Right lobe of liver (tissue), 6 donors: Measurements from ENCODE around the gene BTBD16. TPM values are rescaled to one million over a fixed set of nuclear protein-coding genes. Genes with fewer than 3 reads are reported as not detected.

Source experiments
- ATAC-seq, 4 donors: fragments of 200-7000 bp; cut with Tn5 transposase; one replicate each; pipeline ENCODE4 v1.9.1; 2020; ENCODE audit warnings: mild to moderate bottlenecking in 4 of 4, moderate library complexity in 4 of 4
- DNase-seq, 3 donors: peaks; one replicate each; pipeline ENCODE4 v3.0.0-alpha.2; 2020
- H3K27ac ChIP-seq, 3 donors: fragments of 200-600 bp; one replicate each; pipeline ENCODE4 v1.8.0; 2022
- H3K27me3 ChIP-seq, 2 donors: fragments of 200-600 bp; one replicate each; pipeline ENCODE4 v1.8.0; 2022
- H3K36me3 ChIP-seq, 4 donors: fragments of 200-600 bp; sonication (generic) in 1 of 4; one replicate each; pipeline versions ENCODE4 v1.5.1 to v1.8.0; 2017 to 2022; ENCODE audit warnings: control low read depth in 1 of 4
- H3K4me1 ChIP-seq, 4 donors: fragments of 200-600 bp; sonication (generic) in 1 of 4; one replicate each; pipeline versions ENCODE4 v1.5.1 to v1.8.0; 2017 to 2022; ENCODE audit warnings: control low read depth in 1 of 4
- H3K4me3 ChIP-seq, 3 donors: fragments of 200-600 bp; one replicate each; pipeline ENCODE4 v1.8.0; 2022
- H3K9me3 ChIP-seq, 4 donors: fragments of 200-600 bp; sonication (generic) in 1 of 4; one replicate each; pipeline versions ENCODE4 v1.5.1 to v1.8.0; 2017 to 2022; ENCODE audit warnings: control low read depth in 1 of 4
- POLR2A ChIP-seq: fragments of 450-650 bp; IDR thresholded peaks from one replicate; pipeline ENCODE4 v1.6.1; 2017; ENCODE audit warnings: antibody characterized with exemption, mild to moderate bottlenecking
- WGBS: methylation state at CpG from one replicate; pipeline ENCODE4 v1.1.6; 2018; ENCODE audit warnings: low coverage, low lambda C conversion rate; ENCODE audit not compliant: insufficient coverage; ENCODE audit errors: missing lambda C conversion rate; 5-methylcytosine and 5-hydroxymethylcytosine counted together
- intact Hi-C, 2 donors: fragments of 100-400 bp; cut with DNase I; formaldehyde crosslinking; loops; one replicate each; pipeline versions ENCODE4 v1.11.2 to v1.14.1; 2022
- total RNA-seq, 6 experiments: library from RNA; depleted of rRNA in 2 of 6; stranded (reverse); fragments of >200 nt in 2 of 6; fragmentation: NEBNext Ultra II Directional in 3 of 6; extraction: Animal tissue kit (Norgen Biotek cat#: 25700) in 3 of 6; gene quantifications; one replicate each; pipeline versions ENCODE4 v1.1.0 to v1.2.4, GENCODE V29; 2016 to 2023
- TF ChIP-seq, protein P1 (sequence below), 4 donors: fragments of 200-600 bp in 3 of 4; fragments of 450-650 bp in 1 of 4; IDR thresholded peaks; one replicate each; pipeline versions ENCODE4 v1.5.1 to v1.8.0; 2016 to 2022; ENCODE audit warnings: antibody characterized with exemption in 4 of 4, mild to moderate bottlenecking in 2 of 4
- donor health status: DM: no; HTN: yes; CAD: no.
- donor health status: DM: no; HTN: no; CAD: no.
- donor health status: DM: no; HTN: no; CAD: no.
- donor health status: DM: no; HTN: yes; CAD: no.
- donor health status: DM: no; HTN: yes; CAD: no.

BTBD16 gene
- total RNA-seq, 6 experiments from 2014 or later = 0.98 to 3.0 (median 2.0) TPM

DNA sequence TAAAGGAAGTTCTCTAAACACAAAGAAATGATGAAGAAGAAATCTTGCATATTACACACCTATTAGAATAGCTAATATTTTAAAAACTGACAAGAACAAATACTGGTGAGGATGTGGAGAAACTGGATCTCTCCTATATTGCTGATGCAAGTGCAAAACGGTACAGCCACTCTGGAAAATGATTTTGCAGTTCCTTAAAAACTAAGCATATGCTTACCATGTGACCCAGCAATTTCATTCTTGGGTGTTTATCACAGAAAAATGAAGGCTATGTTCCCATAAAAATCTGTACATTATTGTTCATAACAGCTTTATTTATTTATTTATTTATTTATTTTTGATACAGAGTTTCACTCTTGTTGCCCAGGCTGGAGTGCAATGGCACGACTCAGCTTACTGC is 88.5 kb downstream of the BTBD16 start:
- Histone ChIP-seq H3K36me3 (no peaks in the 10 kb centered on the region), H3K4me3 (no peak overlapping the region), H3K9me3 (no peaks in the 10 kb centered on the region), H3K4me1 (no peaks in the 10 kb centered on the region), H3K27ac (no peak overlapping the region), H3K27me3 (no peaks in the 10 kb centered on the region)
- ATAC-seq (no peak), DNase-seq (no peak)
- TF ChIP-seq, protein P1, sequence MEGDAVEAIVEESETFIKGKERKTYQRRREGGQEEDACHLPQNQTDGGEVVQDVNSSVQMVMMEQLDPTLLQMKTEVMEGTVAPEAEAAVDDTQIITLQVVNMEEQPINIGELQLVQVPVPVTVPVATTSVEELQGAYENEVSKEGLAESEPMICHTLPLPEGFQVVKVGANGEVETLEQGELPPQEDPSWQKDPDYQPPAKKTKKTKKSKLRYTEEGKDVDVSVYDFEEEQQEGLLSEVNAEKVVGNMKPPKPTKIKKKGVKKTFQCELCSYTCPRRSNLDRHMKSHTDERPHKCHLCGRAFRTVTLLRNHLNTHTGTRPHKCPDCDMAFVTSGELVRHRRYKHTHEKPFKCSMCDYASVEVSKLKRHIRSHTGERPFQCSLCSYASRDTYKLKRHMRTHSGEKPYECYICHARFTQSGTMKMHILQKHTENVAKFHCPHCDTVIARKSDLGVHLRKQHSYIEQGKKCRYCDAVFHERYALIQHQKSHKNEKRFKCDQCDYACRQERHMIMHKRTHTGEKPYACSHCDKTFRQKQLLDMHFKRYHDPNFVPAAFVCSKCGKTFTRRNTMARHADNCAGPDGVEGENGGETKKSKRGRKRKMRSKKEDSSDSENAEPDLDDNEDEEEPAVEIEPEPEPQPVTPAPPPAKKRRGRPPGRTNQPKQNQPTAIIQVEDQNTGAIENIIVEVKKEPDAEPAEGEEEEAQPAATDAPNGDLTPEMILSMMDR (IDR thresholded peaks at IDR 0.05) = no peak
- no peak for TF ChIP-seq POLR2A
- WGBS = 76% methylated on average over 2 of the region's 2 CpGs
- intact Hi-C loops = no loop called here

DNA sequence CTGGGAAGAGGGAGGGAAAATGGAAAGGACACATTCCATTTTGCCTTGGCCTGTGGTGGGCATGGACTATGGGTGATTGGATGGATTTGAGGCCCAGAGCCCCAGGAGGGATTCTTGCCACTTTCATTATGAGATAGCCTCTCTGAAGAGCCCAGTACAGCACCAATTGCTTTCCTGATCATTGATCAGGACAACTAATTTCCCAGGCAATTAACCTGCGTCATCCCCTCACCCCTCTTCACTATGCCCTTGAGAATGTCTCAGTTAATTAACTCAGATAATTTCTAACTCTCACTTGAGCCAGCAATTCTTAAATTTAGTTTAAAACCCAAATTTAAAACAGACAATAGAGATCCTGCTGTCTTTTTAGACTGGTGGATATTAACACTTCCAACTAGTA is 90.0 kb downstream of the BTBD16 start:
- H3K9me3 ChIP-seq = no peaks in the 10 kb centered on the region
- H3K4me1 ChIP-seq = no peaks in the 10 kb centered on the region
- intact Hi-C loops = no loop called here
- ATAC-seq (no peak), DNase-seq (no peak)
- H3K27ac ChIP-seq = no peak overlapping the region
- no peaks in the 10 kb centered on the region for H3K36me3 ChIP-seq
- 83% methylated on average over 1 of the region's 1 CpG for WGBS
- TF ChIP-seq, protein P1 (IDR thresholded peaks at IDR 0.05) = no peak
- TF ChIP-seq POLR2A = no peak
- no peaks in the 10 kb centered on the region for H3K27me3 ChIP-seq
- no peak overlapping the region for H3K4me3 ChIP-seq

DNA sequence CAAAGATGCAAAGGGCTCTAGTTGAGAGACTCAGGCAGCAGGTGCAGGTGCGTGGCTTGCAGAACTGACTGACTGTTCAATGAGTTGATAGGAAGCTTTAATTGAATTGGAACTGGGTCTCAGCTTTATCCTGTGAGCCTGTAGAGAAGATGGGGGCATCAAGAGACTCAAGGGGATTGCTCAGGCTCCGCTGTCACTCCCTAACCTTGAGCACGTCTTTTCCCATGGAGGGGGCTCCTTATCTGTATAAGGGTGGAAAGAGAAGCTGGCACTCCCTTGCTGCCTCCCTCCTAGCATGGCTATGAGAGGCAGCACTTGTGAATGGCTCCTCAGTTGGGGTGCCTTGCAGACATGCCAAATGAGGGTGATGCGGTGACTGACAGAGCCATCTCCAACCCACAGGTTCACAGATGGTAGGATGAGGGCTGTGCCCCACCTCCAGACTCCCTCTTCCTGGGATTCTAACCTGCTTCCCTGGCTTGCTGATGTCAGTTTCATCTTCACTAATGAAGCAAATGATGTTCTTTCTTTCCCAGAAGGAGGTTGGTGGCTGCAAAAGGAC is 91.0 kb downstream of the BTBD16 start:
- H3K4me1 ChIP-seq = no peaks in the 10 kb centered on the region
- H3K27me3 ChIP-seq = no peaks in the 10 kb centered on the region
- H3K36me3 ChIP-seq = no peaks in the 10 kb centered on the region
- DNase-seq (no peak), ATAC-seq (no peak)
- no peak overlapping the region for H3K27ac ChIP-seq
- 88% methylated on average over 2 of the region's 4 CpGs for WGBS
- TF ChIP-seq, protein P1 (IDR thresholded peaks at IDR 0.05) = no peak
- TF ChIP-seq POLR2A = no peak
- no peak overlapping the region for H3K4me3 ChIP-seq
- no peaks in the 10 kb centered on the region for H3K9me3 ChIP-seq
- intact Hi-C loops = no loop called here

DNA sequence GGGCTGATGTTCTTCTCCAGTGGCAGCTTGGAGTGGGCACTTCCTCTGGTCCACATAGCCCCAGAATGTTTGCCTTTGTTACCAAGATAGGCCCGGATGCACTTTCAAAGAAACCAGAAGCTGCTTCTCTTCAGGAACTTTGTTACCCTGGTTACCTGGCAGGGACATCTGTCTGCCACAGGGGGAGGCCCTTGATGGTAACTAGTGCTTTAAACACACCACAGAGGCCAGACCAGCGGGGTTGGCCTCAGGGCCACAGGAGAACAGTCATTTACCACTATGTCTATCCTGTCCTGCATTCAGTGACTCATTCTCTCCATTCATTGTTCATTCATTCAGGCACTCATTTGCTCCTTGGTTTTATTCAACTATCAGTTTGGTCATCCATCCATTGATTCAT is 91.5 kb downstream of the BTBD16 start:
- DNase-seq = no peak
- Histone ChIP-seq H3K36me3 (no peaks in the 10 kb centered on the region), H3K4me1 (no peaks in the 10 kb centered on the region), H3K4me3 (no peak overlapping the region), H3K27me3 (no peaks in the 10 kb centered on the region), H3K9me3 (no peaks in the 10 kb centered on the region), H3K27ac (no peak overlapping the region)
- intact Hi-C loops = no loop called here
- 49% methylated on average over 2 of the region's 2 CpGs for WGBS
- ATAC-seq = no peak
- no peak for TF ChIP-seq POLR2A
- TF ChIP-seq, protein P1 (IDR thresholded peaks at IDR 0.05) = no peak

DNA sequence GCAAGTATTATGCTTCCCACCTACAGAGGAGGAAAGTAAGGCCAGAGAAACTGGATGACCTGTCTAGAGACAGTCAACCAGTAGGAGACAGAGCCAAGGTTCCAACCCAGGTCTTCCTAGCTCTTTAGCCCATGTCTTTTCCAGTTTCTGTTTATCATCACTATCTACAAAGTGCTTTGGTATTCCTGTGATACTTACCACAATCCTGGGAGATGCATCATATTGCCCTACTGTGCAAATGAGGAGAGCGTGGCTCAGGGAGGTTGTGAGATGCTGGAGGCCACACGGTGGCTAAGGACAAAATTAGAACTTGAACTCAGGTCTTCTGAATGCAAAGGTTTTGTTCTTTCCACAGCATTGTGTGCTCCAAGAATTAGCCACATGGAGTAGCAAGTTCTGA is 92.2 kb downstream of the BTBD16 start:
- H3K9me3 ChIP-seq = no peaks in the 10 kb centered on the region
- no peak overlapping the region for H3K4me3 ChIP-seq
- ATAC-seq = no peak
- H3K27ac ChIP-seq = no peak overlapping the region
- 79% methylated on average over 2 of the region's 2 CpGs for WGBS
- DNase-seq = peak in 1 of 3 donors; percentile 5
- intact Hi-C loops = no loop called here
- no peaks in the 10 kb centered on the region for H3K27me3 ChIP-seq
- no peaks in the 10 kb centered on the region for H3K36me3 ChIP-seq
- no peaks in the 10 kb centered on the region for H3K4me1 ChIP-seq
- TF ChIP-seq POLR2A = no peak
- TF ChIP-seq, protein P1 (IDR thresholded peaks at IDR 0.05) = no peak
